Fibroblast of skin of left quadriceps (primary cell): ENCODE data around the gene AKAP6.
"Not testable (repeated sequence)": the region's sequence is repeated elsewhere in the genome, so short reads cannot be mapped to it uniquely, and the experiment has no call there.

ENCODE experiments used
- DNase-seq, 2 experiments: peaks; one replicate each; pipeline ENCODE4 v3.0.0-alpha.2; 2013; ENCODE audit warnings: low read depth in 2 of 2

The AKAP6 gene

DNA sequence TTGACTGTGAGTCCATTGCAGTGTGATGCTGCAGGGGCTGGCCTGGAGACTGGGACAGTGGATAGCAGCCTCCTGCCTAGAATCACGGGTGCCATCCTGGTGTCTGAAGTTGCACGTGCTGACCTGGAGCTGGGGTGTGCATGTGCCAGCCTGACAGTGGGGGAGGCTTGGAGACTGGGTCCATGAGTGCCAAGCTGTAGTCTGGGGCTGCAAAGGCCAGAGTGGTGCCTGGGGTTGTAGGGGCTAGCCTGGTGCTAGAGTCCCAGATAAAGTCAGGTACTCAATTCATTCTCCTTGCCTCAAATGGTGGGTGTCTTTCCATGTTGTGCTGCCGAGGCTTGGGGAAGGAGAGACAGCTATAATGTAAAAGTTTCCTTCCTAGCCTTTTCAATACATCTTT, 427.7 kb downstream of the AKAP6 start:
- DNase-seq, result no peak

DNA sequence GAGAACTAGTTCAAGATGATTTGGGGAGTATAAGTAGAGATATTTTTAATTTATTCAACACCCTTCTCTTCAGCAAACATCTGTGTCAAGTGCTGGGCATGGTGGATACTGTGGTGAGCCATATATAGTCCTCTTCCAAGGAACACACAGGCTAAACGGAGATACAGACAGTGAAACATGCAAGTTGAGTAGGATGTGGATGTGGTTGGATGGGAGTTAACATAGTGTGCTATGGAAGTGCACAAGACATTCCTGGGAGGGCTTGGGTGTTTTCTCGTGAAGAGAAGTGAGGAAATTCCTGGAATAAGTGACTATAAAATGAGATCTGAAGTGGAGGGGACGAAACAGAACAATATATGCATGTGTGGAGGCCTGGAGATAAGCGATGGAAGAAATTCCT, 428.5 kb downstream of the AKAP6 start:
- DNase-seq, result no peak

DNA sequence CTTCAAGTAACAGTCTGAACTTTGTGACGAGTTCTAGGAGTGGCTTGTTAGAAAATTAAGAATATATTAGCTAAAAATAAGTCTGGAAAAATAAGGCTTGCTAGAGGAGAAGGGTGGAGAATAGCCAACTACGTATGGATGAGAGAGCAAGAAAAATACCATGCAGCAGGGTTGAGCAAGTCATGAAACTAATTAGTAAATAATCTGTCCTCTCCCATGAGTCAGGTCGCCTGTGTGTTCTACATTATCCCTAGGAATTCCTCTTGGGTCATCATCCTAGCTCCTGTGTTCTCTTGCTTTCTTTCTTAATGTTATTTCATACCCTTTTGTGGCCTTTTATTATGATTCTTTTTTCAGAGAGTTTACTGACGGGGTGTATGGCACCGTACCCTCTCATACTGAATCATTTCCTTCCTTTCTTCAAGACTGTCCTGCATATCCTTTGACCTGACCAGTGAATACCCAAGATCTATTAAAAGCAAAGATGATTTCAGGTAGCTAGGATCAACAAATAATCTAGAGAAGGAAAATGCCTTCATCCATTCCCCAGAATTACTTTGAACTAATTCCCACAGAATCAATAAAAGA, 432.4 kb downstream of the AKAP6 start:
- peak; percentile 9 to 23 for DNase-seq

DNA sequence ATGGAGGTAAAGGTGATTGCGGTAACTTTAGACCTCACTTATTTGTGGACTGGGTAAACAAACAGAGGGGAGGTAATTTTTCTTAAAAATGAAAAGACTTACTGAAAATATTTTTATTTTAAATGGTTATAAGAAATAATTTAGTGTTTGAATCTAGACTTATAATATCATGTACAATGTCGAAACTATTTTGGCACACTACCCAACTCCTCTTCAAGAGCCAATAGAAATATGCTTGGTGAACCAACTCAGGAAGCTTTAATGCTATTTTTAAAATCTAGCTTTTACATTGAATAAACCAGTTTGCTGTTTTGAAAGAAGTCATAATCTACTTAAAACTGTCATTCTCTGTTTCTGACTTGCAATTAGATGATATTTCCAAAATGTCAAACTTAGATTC, 433.8 kb downstream of the AKAP6 start:
- DNase-seq, result peak; percentile 10 to 20

DNA sequence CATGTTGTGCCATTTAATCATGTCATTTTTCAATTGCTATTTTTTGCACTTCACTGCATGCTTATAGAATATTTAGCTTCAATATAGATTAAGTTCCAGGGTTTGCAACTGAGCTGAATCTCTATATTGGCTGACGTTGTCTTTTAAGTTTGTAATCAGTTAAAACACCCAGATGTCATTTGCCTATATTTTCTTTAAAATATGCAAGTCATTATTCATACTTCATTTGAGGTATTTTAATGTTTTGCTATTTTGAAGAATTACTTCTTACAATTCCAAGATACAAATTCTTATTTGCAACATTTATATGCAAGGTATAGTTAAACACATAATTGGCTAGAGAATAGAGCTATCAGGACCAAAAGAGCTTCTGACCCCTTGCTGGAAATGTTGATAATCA, 434.6 kb downstream of the AKAP6 start:
- no peak for DNase-seq

DNA sequence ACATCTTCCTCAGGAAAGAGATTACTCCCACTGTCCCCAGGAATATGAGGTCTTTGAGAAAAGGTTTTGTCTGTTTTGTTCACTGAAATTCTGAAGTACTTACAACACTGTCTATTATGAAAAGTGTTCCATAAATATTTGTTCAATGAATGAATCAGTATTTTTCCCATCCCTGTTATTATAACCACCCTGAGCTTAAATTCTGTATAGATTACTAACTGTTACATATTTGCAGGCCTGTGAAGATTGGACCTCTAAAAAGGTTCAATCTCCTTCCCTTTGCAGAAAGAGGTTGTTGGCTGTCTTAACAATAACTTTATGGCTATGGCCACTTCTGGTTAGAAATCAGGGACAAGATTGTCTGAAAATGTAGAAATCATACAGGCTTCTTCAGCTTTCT, 435.0 kb downstream of the AKAP6 start:
- DNase-seq, result peak; percentile 4 to 6

DNA sequence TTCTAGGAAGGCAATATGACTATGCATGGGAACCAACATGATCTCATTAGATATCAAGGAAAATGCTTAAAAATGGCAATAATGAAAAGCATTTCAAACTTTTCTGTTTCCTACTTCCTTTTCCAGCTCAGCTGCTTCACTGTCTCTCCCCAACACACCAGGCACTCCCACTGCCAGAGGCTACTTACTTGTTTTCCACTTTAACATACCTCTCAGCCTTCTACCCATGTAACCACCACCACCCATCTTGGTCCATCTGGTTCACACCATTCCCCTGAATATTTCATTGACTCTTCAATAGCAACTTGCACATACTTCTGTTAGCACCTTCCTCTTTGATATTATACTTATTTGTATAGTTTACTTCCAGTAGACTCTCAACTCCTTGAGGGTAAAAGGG, 441.3 kb downstream of the AKAP6 start:
- no peak for DNase-seq

DNA sequence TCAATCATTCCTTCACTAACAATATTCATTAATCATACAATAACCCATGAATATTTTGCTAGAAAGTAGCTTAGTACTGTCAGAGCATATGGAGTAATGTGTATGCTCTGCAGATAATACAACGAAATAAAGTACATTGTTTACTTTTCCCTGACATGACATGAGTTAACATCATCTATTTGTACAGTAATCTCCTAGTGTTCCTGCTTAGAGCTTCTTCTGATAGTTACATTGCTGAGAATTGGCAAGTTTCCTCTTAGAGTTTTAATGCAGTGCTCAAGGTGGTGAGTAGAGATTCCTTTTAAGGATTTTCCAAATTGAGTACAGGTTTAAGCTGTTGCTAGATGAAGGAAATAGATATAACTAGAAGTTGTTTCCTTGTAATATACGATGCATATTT, 445.1 kb downstream of the AKAP6 start:
- DNase-seq, result no peak

DNA sequence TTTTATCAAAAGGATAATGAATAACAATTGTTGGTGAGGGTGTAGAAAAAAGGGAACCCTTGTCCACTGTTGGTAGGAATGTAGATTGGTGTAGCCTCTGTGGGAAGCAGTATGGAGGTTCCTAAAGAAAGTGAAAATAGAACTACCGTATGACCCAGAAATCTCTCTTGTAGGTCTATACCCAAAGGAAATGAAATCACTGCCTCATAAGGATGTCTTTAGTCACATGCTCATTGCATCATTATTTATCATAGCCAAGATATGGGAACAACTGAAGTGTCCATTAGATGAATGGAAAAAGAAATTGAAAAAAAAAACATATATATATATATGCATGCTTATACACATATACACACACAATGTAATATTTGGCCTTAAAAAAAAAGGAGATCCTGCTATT, 450.7 kb downstream of the AKAP6 start:
- no peak for DNase-seq

DNA sequence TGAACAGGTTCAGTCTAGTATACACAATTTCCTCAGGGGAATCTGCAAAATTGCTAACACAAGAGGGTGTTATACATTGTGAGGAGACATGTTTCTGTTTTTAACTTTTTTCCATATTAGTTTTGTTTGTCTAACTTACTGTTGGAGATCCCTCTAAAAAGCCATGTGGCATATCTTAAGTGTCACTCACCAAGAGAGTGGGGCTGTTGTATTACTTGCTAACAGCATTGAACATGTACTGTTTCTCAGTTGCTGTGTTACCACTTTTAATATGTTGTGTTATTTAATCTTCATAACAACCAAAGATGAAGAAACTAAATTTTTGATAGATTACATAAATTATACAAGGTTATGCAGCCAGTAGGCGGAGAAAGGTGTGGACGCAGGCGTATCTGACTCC, 455.3 kb downstream of the AKAP6 start:
- no peak for DNase-seq

DNA sequence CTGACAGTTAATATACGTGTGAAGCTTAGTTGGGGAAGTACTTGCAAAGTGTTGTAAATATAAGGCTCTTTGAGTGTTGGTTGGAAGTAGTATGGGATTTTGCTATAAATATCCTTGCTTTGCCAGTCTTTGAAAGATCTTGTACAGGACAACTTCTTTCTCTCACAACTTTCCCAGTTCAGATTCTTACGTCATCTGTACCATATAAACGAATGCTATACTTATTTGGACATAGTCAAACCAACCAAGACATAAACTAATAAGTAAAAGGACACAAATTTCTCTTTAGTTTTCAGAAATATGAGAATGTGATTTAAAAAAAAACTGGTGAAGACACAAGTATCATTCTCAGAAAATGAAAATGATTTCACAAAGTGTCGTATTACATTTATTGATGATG, 456.5 kb downstream of the AKAP6 start:
- no peak for DNase-seq

DNA sequence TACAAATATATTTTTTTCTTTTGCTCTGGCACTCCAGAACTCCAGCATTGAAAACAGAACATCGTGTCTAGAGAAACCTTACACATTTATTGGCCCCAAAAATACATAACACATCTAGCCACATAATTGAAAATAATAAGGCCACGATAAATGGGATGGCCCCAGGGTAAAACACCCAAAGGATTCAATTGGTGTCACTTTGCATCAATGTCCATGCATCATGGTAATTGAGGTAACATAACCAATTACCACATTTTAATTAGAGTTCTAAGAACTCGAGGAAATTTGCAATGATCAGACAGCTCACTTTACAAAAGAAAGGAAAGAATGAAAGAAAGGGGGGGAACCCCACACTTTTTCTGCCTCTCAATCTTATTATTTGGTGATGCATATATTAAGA, 457.8 kb downstream of the AKAP6 start:
- DNase-seq, result no peak

DNA sequence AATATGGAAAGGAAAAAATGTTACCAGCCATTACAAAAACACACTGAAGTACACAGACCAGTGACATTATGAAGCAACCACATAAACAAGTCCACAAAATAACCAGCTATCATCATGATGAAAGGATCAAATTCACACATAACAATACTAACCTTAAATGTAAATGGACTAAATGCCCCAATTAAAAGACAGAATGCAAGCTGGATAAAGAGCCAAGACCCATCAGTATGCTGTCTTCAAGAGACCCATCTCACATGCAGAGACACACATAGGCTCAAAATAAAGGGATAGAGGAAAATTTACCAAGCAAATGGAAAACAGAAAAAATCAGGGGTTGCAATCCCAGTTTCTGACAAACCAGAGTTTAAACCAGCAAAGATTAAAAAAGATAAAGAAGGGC, 463.9 kb downstream of the AKAP6 start:
- not testable (repeated sequence) for DNase-seq

DNA sequence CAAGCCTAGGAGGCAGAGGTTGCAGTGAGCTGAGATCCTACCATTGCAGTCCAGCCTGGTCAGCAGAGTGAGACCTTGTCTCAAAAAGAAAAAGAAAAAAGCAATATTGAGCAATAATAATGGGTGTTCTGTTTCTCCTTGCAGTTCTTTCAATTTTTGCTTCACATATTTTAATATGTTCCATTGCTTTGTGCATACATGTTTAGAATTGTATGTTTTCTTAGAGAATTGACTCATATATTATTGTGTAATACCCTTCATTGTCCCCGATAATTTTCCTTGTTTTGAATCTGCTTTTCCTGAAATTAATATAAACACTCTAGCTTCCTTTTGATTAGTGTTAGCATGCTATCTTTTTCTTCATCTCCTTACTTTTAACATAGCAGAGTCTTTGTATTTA, 471.2 kb downstream of the AKAP6 start:
- DNase-seq, result no peak

DNA sequence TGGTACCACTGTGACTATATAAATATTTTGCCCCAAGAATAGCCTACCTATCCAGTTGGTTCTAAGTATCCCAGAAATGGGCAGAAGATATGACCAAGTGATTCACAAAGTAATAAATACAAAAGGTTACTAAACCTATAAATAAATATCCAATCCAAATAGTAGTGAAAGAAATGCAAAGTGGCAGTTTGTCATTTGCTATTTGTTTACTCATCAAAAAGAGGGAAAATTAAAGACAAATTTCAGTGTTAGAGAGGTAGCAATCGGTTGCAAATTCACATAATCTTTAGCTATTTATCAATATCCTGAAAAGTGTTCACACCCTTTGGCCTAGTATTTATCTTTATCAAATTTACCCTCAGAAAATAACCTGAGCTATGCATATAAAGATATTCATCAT, 473.2 kb downstream of the AKAP6 start:
- no peak for DNase-seq

DNA sequence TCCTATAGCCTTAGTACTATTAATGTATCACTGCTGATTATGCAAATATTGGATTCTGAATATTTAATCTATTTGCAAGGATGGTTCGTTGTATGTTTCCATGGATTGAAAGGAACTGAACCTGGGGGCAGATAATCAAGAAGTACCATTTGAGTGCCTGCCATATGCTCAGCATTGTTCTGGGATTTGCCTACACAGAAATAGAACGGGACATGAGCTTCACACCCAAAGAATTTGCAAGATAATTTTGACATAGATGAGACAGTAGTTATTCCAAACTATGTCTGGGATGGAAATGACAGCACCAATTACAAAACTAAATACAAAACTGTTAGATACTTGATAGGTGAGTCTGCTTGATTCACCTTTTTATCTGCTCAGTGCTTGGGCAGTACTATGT, 476.9 kb downstream of the AKAP6 start:
- DNase-seq, result no peak

DNA sequence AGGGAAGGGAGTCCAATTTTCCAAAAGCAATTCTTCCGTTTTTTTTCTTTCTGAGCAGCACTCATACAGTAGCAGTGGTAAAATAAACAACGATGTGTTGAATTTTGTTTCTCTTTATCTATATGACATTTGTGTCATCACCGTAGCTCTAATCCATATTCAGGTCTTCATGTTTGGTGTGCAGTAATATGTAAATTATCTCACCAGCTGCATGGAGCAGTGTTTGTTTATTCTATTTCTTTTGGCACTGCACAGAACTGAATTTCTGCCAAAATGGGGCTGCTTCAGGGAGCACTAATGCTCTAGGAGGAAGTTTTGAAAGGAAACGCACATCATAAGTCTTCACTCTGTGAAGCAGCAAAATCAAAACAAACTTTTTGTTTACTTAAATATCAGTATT, 479.5 kb downstream of the AKAP6 start:
- no peak for DNase-seq

DNA sequence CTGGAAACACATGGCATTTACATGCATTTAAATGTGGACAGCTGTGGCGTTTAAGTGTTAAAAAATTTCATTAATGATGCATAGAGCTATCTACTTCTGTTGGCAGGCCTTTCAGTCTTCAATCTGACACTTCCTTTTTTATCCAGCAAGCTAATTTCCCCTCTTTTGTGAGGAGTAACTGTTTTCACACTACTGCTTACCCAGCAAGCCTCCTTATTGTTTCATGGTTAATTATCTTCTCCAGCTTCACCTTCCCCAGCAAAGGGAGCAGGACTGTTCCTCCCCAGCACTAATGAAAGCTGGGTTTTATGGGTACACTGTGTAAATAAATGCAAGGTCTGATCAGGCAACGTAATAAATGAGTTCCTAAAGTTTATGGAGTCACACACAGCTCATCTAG, 480.2 kb downstream of the AKAP6 start:
- no peak for DNase-seq

DNA sequence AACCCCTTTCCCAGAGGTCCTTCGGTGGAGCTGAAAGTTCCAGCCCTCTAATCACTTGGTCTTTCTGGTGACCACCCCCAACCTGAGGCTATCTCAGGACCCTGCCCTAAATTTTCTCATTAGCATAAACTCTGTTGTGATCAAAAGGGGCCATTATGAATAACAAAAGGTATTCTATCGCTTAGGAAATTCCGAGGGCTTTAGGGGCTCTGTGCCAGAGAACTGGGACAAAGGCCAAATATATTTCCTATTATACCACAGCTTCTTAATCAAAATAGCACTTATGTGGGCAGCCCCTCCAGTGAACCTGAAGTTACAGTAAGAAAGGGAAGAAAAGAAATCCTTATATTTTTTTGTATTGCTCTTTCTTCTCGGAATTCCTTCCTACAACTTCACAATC, 484.3 kb downstream of the AKAP6 start:
- DNase-seq, result no peak

DNA sequence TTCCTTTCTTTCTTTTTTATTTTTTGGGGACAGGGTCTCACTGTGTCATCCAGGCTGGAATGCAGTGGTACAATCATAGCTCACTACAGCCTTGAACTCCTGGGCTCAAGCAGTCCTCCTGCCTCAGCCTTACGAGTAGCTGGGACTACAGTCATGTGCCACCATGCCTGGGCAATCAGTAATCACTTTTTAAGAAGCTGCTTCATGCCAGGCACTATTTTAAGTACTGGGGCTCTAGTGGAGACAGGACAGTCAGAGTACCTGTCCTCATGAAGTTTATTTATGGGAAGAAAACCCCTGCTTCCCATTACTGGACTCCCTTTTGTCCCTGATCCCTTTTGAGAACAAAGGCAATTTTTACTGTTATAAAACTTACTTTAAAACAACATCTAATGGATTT, 485.6 kb downstream of the AKAP6 start:
- no peak for DNase-seq

DNA sequence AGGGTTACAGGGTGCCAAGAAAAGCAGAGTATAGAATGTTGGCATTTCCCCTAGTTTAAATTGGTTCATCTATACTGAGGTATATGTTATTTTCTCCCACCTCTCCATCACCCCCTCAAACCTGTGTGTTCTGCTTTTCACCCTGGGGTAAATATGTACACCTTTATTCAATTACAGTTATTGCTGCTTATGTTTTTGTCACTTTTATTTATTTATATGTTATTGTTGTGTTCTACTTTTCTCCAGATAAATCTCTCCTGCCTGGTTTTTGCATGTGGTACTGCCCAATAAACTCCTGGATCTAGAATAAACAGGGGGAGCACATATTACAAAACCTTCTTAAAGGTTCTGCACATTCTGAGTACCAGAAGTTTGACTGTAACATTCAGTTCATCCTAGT, 487.5 kb downstream of the AKAP6 start:
- no peak for DNase-seq

DNA sequence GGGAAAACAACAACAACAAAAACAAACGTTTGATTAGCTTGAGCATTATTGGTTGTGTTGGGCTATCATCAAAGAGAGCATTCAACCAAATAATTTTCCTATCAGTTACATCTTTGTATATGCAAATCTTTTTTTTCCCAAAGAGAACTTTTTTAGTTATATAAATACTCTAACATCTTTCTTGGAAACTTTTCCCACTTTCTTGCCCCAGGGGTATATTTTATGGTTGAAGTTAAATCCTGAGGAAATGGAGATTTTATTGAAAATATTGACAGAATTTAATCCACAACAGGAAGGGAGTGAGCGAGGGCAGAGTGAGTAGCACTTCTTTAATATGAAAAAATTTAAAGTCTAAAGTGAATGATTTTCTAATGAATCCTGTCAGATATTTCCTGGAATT, 488.7 kb downstream of the AKAP6 start:
- no peak for DNase-seq

DNA sequence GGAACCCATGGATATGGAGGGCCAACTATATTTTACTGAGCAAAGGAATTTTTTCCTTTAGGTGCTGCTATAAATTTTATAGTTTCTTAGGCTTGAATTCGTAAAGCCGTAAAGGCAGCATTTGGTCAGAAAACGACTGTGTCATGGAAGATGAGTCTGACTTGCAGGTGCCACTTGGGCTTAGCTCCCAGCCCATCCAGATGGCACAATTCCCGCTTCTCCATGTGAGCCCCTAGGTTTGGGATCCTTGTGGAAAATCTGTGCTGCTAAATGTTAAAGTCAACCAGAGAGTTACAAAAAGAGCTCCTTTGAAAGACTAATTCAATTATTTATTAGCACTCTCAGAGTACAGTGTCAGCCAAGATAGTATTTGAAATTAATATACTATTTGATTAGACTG, 489.5 kb downstream of the AKAP6 start:
- no peak for DNase-seq

DNA sequence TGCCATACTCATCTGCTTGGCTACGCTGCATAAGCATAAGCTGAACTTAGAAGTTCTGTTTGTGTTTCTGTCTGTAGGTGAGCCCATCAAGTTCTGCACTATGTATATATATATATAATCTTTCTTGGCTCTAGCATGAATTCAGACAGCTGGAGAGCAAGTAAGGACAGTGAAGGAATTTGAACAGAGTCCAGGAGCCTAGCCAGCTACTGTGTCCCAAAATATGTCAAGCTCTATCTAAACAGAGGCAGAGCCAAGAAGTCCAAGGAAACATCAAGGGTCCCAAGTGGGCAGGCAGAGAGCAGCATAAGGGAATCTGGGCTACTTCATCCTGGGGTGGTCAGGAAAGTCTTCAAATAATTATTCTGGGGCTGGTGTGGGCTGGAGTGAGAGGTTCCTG, 491.1 kb downstream of the AKAP6 start:
- no peak for DNase-seq

DNA sequence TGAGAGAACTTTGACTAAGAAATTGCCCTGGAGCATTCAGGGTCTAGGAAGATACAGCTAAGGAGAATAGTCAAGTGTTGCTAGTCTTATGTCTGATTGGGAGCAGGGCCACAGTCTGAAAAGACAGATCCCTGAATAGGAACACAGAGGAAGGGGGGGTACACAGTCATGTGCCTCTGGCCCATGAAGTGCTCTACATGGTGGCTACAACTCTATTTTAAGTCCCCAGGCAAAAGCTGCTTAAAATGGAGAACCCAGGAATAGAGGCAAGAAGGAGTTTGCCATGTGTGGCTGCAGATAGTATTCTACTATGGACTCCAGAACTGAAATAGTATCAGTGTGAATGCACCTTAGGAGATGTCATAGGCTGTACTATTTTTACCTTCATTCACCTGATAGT, 491.6 kb downstream of the AKAP6 start:
- DNase-seq, result no peak
